Measurements from ENCODE around the gene SMG6. TPM values are rescaled to one million over a fixed set of nuclear protein-coding genes. Genes with fewer than 3 reads are reported as not detected.

Gene SMG6
- total and polyA plus RNA-seq, 2 of the 13 experiments (the other 11 are each of a cell fraction or from before 2014, with no cell fraction given): 4.6 to 14.6 TPM

GRCh38 chr17:2041561-2042389 lies 261.8 kb downstream of the SMG6 start, which contains the start of gene OVCA2:
OVCA2 (plus strand) TSS chr17:2042022; CDS start chr17:2042048, 26 bp downstream.
- Histone ChIP-seq H3K79me2 (ENCODE audit: insufficient read depth, low read length) (no peaks in the 10 kb centered on the region), H2AFZ (ENCODE audit: low read length) (no peak within 1 kb of the TSS), H3K27me3 (ENCODE audit: control insufficient read depth in 1 of 2, insufficient read depth in 2 of 2, low read length in 2 of 2) (no peaks in the 10 kb centered on the region), H3K4me1 (ENCODE audit: insufficient read depth, low read length) (peaks cover 8% of the 10 kb centered on the region), H3K9me3 (ENCODE audit: low read length) (no peaks in the 10 kb centered on the region), H3K9ac (ENCODE audit: insufficient read depth, low read depth, low read length) (peak within 1 kb of the TSS; percentile 85), H3K36me3 (replicated peaks in 1 of 2; ENCODE audit: control insufficient read depth in 1 of 2, insufficient read depth in 2 of 2, low read length in 2 of 2) (peaks cover 6 to 20% of the 10 kb centered on the region in 2 experiments; a peak in 3 of 5 replicates), H3K4me3 (replicated peaks in 1 of 3; ENCODE audit: insufficient read depth in 1 of 3, low read depth in 2 of 3, low read length in 3 of 3) (peak within 1 kb of the TSS; percentile 70 to 81 (median 72)), H4K20me1 (ENCODE audit: insufficient read depth, low read length) (no peaks in the 10 kb centered on the region), H3K27ac (ENCODE audit: extremely low read length, insufficient read depth, low read length) (peak within 1 kb of the TSS; percentile 66), H3K4me2 (ENCODE audit: low read depth, low read length) (peak within 1 kb of the TSS; percentile 86)
- DNase-seq (ENCODE audit: low spot score) (peak; percentile 80), FAIRE-seq (peak; percentile 80), ATAC-seq (peak; percentile 91)
- WGBS (ENCODE audit: low lambda C conversion rate): 81% methylated on average over 23 of the region's 93 CpGs
- POLR2A ChIA-PET: interaction anchor here (1.1 kb wide), 1 partner anchor 262 kb away, joined by 3 read pairs; the partner anchor contains the start of gene SRR
- in situ Hi-C loops (cut with HindIII; ENCODE audit: extremely low pct_ligation_motif_present, low pct_unique_long_range_greater_than_20kb): loop anchor here (25.0 kb wide), 1 partner anchor 329 kb away; the partner anchor contains the start of genes TLCD2 and WDR81
- CTCF ChIA-PET (ENCODE audit: low intra/inter-chr PET ratio, low total read pairs): interaction anchor here (1.9 kb wide), 1 partner anchor 133 kb away, joined by 8 read pairs; no protein-coding TSS in a partner anchor
- intact Hi-C loops (cut with micrococcal nuclease; ENCODE audit: unreplicated experiment): no loop called here
- BruUV-seq (replicated peaks): no TSS peak
- TF ChIP-seq PRDM10 (CRISPR knock-in tag; IDR thresholded peaks at IDR 0.05; ENCODE audit: low read depth) (no peak), ZNF75D (CRISPR knock-in tag; IDR thresholded peaks at IDR 0.05; ENCODE audit: borderline replicate concordance) (no peak), CENPBD1 (CRISPR knock-in tag; IDR thresholded peaks at IDR 0.05; ENCODE audit: borderline replicate concordance, low read depth) (no peak), HES4 (CRISPR knock-in tag; IDR thresholded peaks at IDR 0.05; ENCODE audit: borderline replicate concordance) (no peak), ARHGAP35 (CRISPR knock-in tag; IDR thresholded peaks at IDR 0.05; ENCODE audit: borderline replicate concordance) (no peak), ZBTB39 (CRISPR knock-in tag; IDR thresholded peaks at IDR 0.05) (no peak), ASH2L (IDR thresholded peaks at IDR 0.05; ENCODE audit: insufficient read length, low read depth, low read length) (peak; percentile 56), NR0B2 (CRISPR knock-in tag; IDR thresholded peaks at IDR 0.05) (no peak; the same call in 1 of the 2 replicates), MTA3 (CRISPR knock-in tag; IDR thresholded peaks at IDR 0.05) (no peak), CREBL2 (CRISPR knock-in tag; IDR thresholded peaks at IDR 0.05; ENCODE audit: borderline replicate concordance) (no peak), ZNF691 (CRISPR knock-in tag; IDR thresholded peaks at IDR 0.05; ENCODE audit: borderline replicate concordance, low read depth) (peak; percentile 38; the same call in 1 of the 2 replicates), ZNF451 (CRISPR knock-in tag; IDR thresholded peaks at IDR 0.05) (peak; percentile 67; the same call in 1 of the 2 replicates), MAX (IDR thresholded peaks at IDR 0.05) (peak; percentile 36; the same call in 1 of the 2 replicates)

Data from HepG2 (cell line).